ENCODE measurements around the gene NOL4L.

Gene NOL4L

DNA sequence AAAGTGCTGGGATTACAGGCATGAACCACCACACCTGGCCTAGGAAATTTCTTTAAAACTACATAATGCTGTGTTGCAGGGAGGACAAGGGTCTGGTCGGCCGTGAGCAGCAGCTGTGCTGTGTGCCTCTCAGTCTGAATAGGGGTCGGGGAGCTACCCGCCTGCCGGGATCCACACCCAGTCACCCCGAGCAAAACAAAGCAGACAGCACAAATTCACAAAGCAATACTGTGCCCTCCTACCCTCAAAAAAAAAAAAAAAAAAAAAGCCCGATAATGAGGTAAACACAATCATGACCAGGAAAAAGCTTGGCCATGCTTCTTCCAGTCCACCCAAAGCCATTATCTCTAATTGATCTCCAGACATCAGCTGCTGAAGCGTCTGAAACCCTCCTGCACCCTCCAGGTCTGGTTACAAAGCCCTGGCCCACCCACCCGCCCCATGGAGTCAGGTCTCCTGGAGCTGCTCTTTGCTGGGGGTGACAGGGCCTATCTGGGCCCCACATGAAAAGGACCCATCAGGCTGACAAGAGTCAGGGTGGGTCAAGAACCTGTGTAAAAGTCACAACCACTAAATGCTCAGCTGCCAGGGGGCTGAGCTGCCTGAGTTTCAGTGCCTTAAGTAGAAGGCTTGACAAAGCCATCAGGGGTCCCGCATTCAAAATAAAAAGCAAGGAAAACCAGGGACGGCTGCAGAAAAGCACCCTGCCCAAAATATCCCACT is 88.2 kb downstream of the NOL4L start:
- Histone ChIP-seq H3K4me3 (replicated peaks; ENCODE audit: insufficient read depth, low read length) (no peak overlapping the region), H3K27ac (replicated peaks) (no peak overlapping the region), H3K27me3 (ENCODE audit: insufficient read depth, poor library complexity, severe bottlenecking) (no peaks in the 10 kb centered on the region)
- no peak for DNase-seq (ENCODE audit: low read depth in 1 of 2, low spot score in 1 of 2)
- no peak for TF ChIP-seq REST (IDR thresholded peaks at IDR 0.05; ENCODE audit: insufficient replicate concordance, low read depth)
- no peak for TF ChIP-seq POLR2AphosphoS5 (IDR thresholded peaks at IDR 0.05; ENCODE audit: low read depth)
- TF ChIP-seq GABPA (IDR thresholded peaks at IDR 0.05; ENCODE audit: low read depth), result no peak
- TF ChIP-seq SPI1 (IDR thresholded peaks at IDR 0.05; ENCODE audit: borderline replicate concordance, low read depth), result no peak
- TF ChIP-seq CTCF (IDR thresholded peaks at IDR 0.05; ENCODE audit: insufficient read depth, low read length), result no peak

GRCh38 chr20:32495949-32496348 is 89.2 kb downstream of the NOL4L start:
- Histone ChIP-seq H3K27me3 (ENCODE audit: insufficient read depth, poor library complexity, severe bottlenecking) (no peaks in the 10 kb centered on the region), H3K4me3 (replicated peaks; ENCODE audit: insufficient read depth, low read length) (no peak overlapping the region), H3K27ac (replicated peaks) (no peak overlapping the region)
- TF ChIP-seq SPI1 (IDR thresholded peaks at IDR 0.05; ENCODE audit: borderline replicate concordance, low read depth) (no peak), GABPA (IDR thresholded peaks at IDR 0.05; ENCODE audit: low read depth) (no peak), CTCF (IDR thresholded peaks at IDR 0.05; ENCODE audit: insufficient read depth, low read length) (no peak), REST (IDR thresholded peaks at IDR 0.05; ENCODE audit: insufficient replicate concordance, low read depth) (no peak), POLR2AphosphoS5 (IDR thresholded peaks at IDR 0.05; ENCODE audit: low read depth) (no peak)
- DNase-seq (ENCODE audit: low read depth in 1 of 2, low spot score in 1 of 2), result no peak

DNA sequence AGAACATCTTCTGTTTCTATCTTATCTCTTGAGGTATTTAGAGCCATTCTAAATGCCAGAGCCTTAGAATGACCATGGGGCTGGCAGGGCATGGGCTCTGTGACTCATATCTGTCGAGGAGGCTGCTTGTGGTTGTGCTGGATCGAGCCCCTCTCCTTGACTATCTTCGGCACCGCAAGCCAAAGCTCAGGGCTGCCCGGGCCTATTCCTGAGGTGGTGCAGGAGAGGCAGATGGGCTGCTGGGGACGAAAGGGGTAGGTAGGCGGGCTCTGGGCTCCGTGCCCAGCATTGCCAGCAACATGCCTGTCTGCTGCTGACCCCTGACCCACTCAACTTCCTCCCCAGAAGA is 89.9 kb downstream of the NOL4L start:
- TF ChIP-seq CTCF (IDR thresholded peaks at IDR 0.05; ENCODE audit: insufficient read depth, low read length) (no peak), GABPA (IDR thresholded peaks at IDR 0.05; ENCODE audit: low read depth) (no peak), SPI1 (IDR thresholded peaks at IDR 0.05; ENCODE audit: borderline replicate concordance, low read depth) (no peak), REST (IDR thresholded peaks at IDR 0.05; ENCODE audit: insufficient replicate concordance, low read depth) (no peak), POLR2AphosphoS5 (IDR thresholded peaks at IDR 0.05; ENCODE audit: low read depth) (no peak)
- no peak overlapping the region for H3K4me3 ChIP-seq (replicated peaks; ENCODE audit: insufficient read depth, low read length)
- H3K27ac ChIP-seq (replicated peaks), result no peak overlapping the region
- H3K27me3 ChIP-seq (ENCODE audit: insufficient read depth, poor library complexity, severe bottlenecking), result no peaks in the 10 kb centered on the region
- no peak for DNase-seq (ENCODE audit: low read depth in 1 of 2, low spot score in 1 of 2)

All from HL-60 (cell line).